Measurements from ENCODE around the gene MEIKIN. TPM values are rescaled to one million over a fixed set of nuclear protein-coding genes. Genes with fewer than 3 reads are reported as not detected.

MEIKIN gene
- total RNA-seq, 1 experiment from 2014 or later: not detected

DNA sequence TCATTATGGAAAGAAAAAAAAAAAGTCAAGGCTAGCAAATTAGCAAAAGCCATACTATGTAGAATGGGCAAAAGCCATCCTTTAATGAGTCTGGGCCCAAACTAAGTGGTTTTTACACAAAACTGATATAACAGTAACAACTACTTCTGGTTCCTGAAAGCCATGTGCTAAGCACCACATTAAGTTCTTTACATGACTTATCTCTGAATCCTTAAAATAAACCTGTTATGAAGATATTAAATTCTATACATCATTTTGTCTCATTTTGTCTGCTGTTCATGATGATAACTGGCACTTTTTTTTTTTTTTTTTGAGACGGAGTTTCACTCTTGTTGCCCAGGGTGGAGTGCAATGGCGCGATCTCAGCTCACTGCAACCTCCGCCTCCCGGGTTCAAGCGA lies 153.6 kb downstream of the MEIKIN start:
- intact Hi-C loops (cut with micrococcal nuclease; ENCODE audit: unreplicated experiment): no loop called here
- no peak for DNase-seq (ENCODE audit: low read depth, low spot score)
- no peaks in the 10 kb centered on the region for H3K27me3 ChIP-seq (ENCODE audit: control insufficient read depth, insufficient read depth, low read length)
- no TSS peak for BruUV-seq (replicated peaks)
- no peak overlapping the region for H3K27ac ChIP-seq (ENCODE audit: low read length)
- H3K9me3 ChIP-seq (ENCODE audit: control insufficient read depth, insufficient read depth, low read depth, low read length): no peaks in the 10 kb centered on the region
- ChIA-PET CTCF (no interaction called here), POLR2A (no interaction called here)
- in situ Hi-C loops (cut with HindIII; ENCODE audit: low pct_unique_long_range_greater_than_20kb, low sequenced_read_pairs): no loop called here
- TF ChIP-seq CTCF (IDR thresholded peaks at IDR 0.05): no peak
- TF ChIP-seq TCF7L2 (IDR thresholded peaks at IDR 0.05; ENCODE audit: low read depth, low read length): no peak
- no peak for TF ChIP-seq REST (IDR thresholded peaks at IDR 0.05; ENCODE audit: insufficient read depth in 1 of 2, low read depth in 2 of 2, low read length in 1 of 2)
- no peak for TF ChIP-seq SIN3A (IDR thresholded peaks at IDR 0.05; ENCODE audit: borderline replicate concordance, insufficient read depth, low read depth, low read length)
- no peak for TF ChIP-seq POLR2AphosphoS5 (IDR thresholded peaks at IDR 0.05; ENCODE audit: low read depth, low read length)
- peaks cover 23% of the 10 kb centered on the region for H3K4me1 ChIP-seq (ENCODE audit: control insufficient read depth, insufficient read depth, low read length)
- no peak for ATAC-seq
- peaks cover 3% of the 10 kb centered on the region for H3K36me3 ChIP-seq (ENCODE audit: control insufficient read depth, insufficient read depth, low read length)
- H3K4me3 ChIP-seq (ENCODE audit: low read depth in 2 of 2, low read length in 2 of 2): no peak overlapping the region

DNA sequence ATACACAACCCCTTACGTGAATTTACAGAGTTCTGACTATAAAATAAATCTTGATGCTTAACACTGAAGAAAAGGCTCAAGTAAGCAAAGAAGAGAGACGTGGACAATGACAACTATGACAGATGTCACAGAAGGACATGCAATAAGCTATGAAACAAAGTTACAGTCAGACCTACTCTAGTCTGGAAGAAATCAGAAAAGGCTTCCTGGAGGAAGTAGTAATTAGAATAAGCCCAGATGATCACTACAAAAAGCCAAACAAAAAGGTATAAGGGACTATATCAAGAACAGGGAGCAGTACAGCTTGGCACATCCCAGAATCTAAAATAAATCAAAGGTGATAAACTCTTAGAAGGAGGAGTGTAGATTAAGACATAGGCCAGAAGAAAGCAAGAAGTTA lies 154.9 kb downstream of the MEIKIN start:
- ATAC-seq (no peak), DNase-seq (ENCODE audit: low read depth, low spot score) (no peak)
- intact Hi-C loops (cut with micrococcal nuclease; ENCODE audit: unreplicated experiment): no loop called here
- no peak for TF ChIP-seq SIN3A (IDR thresholded peaks at IDR 0.05; ENCODE audit: borderline replicate concordance, insufficient read depth, low read depth, low read length)
- no peak for TF ChIP-seq CTCF (IDR thresholded peaks at IDR 0.05)
- TF ChIP-seq REST (IDR thresholded peaks at IDR 0.05; ENCODE audit: insufficient read depth in 1 of 2, low read depth in 2 of 2, low read length in 1 of 2): no peak
- no peak for TF ChIP-seq TCF7L2 (IDR thresholded peaks at IDR 0.05; ENCODE audit: low read depth, low read length)
- no peak for TF ChIP-seq POLR2AphosphoS5 (IDR thresholded peaks at IDR 0.05; ENCODE audit: low read depth, low read length)
- Histone ChIP-seq H3K27me3 (ENCODE audit: control insufficient read depth, insufficient read depth, low read length) (no peaks in the 10 kb centered on the region), H3K27ac (ENCODE audit: low read length) (no peak overlapping the region), H3K4me1 (ENCODE audit: control insufficient read depth, insufficient read depth, low read length) (peaks cover 26% of the 10 kb centered on the region), H3K9me3 (ENCODE audit: control insufficient read depth, insufficient read depth, low read depth, low read length) (no peaks in the 10 kb centered on the region), H3K4me3 (ENCODE audit: low read depth in 2 of 2, low read length in 2 of 2) (no peak overlapping the region), H3K36me3 (ENCODE audit: control insufficient read depth, insufficient read depth, low read length) (no peaks in the 10 kb centered on the region; the same call in 1 of the 2 replicates)
- ChIA-PET CTCF (no interaction called here), POLR2A (no interaction called here)
- no TSS peak for BruUV-seq (replicated peaks)
- in situ Hi-C loops (cut with HindIII; ENCODE audit: low pct_unique_long_range_greater_than_20kb, low sequenced_read_pairs): no loop called here

Data from Panc1 (cell line).